Ishikawa (cell line): Measurements from ENCODE around the gene EDIL3.

Source experiments
- CEBPB ChIP-seq: IDR thresholded peaks from 2 replicates; pipeline ENCODE4 v1.6.1; 2012
- CREB1 ChIP-seq: IDR thresholded peaks from 2 replicates; pipeline ENCODE4 v1.6.1; 2012; ENCODE audit warnings: low read depth
- EGR1 ChIP-seq: IDR thresholded peaks from 2 replicates; pipeline ENCODE4 v1.6.1; 2012
- EP300 ChIP-seq: IDR thresholded peaks from 2 replicates; pipeline ENCODE4 v1.6.1; 2012; ENCODE audit warnings: borderline replicate concordance
- MAX ChIP-seq: IDR thresholded peaks from 2 replicates; pipeline ENCODE4 v1.6.1; 2012
- RAD21 ChIP-seq: IDR thresholded peaks from 2 replicates; pipeline ENCODE4 v1.6.1; 2012; ENCODE audit warnings: low read depth
- REST ChIP-seq: IDR thresholded peaks from 2 replicates; pipeline ENCODE4 v1.6.1; 2012; ENCODE audit warnings: low read depth, mild to moderate bottlenecking
- YY1 ChIP-seq: IDR thresholded peaks from 2 replicates; pipeline ENCODE4 v1.6.1; 2012; ENCODE audit warnings: low read depth

GRCh38 chr5:84383296-84383815 lies 1.3 kb downstream of the EDIL3 start:
- no peak for TF ChIP-seq EP300
- TF ChIP-seq CEBPB = no peak
- TF ChIP-seq EGR1 = no peak
- no peak for TF ChIP-seq YY1
- TF ChIP-seq REST = no peak
- no peak for TF ChIP-seq MAX
- no peak for TF ChIP-seq CREB1
- no peak for TF ChIP-seq RAD21
